GM20431 (cell line): ENCODE results near the gene FRMD4A.
"Not testable (repeated sequence)": the region's sequence is repeated elsewhere in the genome, so short reads cannot be mapped to it uniquely, and the experiment has no call there.

ENCODE experiments used
- in situ Hi-C: fragments of 300-500 bp; cut with MseI, MboI; formaldehyde crosslinking; loops from one replicate; pipeline ENCODE4 v1.15.0; 2020; ENCODE audit warnings: low sequenced_read_pairs; ENCODE audit not compliant: unreplicated experiment

Gene FRMD4A

GRCh38 chr10:13970957-13971353 is 359.8 kb downstream of the FRMD4A start:
- in situ Hi-C loops, result no loop called here

GRCh38 chr10:13970236-13970956 is 360.3 kb downstream of the FRMD4A start:
- in situ Hi-C loops, result no loop called here

GRCh38 chr10:13969792-13970140 is 361.0 kb downstream of the FRMD4A start:
- in situ Hi-C loops, result no loop called here

GRCh38 chr10:13969118-13969791 is 361.5 kb downstream of the FRMD4A start:
- in situ Hi-C loops, result no loop called here

GRCh38 chr10:13961853-13962252 is 368.9 kb downstream of the FRMD4A start:
- in situ Hi-C loops, result no loop called here

GRCh38 chr10:13961097-13961496 is 369.6 kb downstream of the FRMD4A start:
- in situ Hi-C loops, result no loop called here

GRCh38 chr10:13960603-13961002 is 370.1 kb downstream of the FRMD4A start:
- in situ Hi-C loops, result no loop called here

- in situ Hi-C loops, result no loop called here
Measured at GRCh38 chr10:13959443-13960359, 371.0 kb downstream of the FRMD4A start.

- in situ Hi-C loops, result no loop called here
Measured at GRCh38 chr10:13957856-13958255, 372.9 kb downstream of the FRMD4A start.

- in situ Hi-C loops, result no loop called here
Measured at GRCh38 chr10:13956826-13957225, 373.9 kb downstream of the FRMD4A start.

- in situ Hi-C loops, result no loop called here
Measured at GRCh38 chr10:13955409-13956068, 375.2 kb downstream of the FRMD4A start.

GRCh38 chr10:13954195-13954594 is 376.5 kb downstream of the FRMD4A start:
- in situ Hi-C loops, result not testable (repeated sequence)

GRCh38 chr10:13953371-13953770 is 377.4 kb downstream of the FRMD4A start:
- in situ Hi-C loops, result no loop called here

GRCh38 chr10:13950543-13950939 is 380.2 kb downstream of the FRMD4A start:
- in situ Hi-C loops, result no loop called here

- in situ Hi-C loops, result no loop called here
Measured at GRCh38 chr10:13949844-13950542, 380.7 kb downstream of the FRMD4A start.

GRCh38 chr10:13946209-13946460 is 384.6 kb downstream of the FRMD4A start:
- in situ Hi-C loops, result no loop called here

GRCh38 chr10:13945390-13946208 is 385.1 kb downstream of the FRMD4A start:
- in situ Hi-C loops, result no loop called here

- in situ Hi-C loops, result no loop called here
Measured at GRCh38 chr10:13944823-13945222, 385.9 kb downstream of the FRMD4A start.

- in situ Hi-C loops, result no loop called here
Measured at GRCh38 chr10:13943735-13944398, 386.9 kb downstream of the FRMD4A start.
